Liver (tissue), 3 donors: Measurements from ENCODE around the gene SLC16A10.

Source experiments
- EGR1 ChIP-seq, 2 donors: IDR thresholded peaks; 2 replicates each; pipeline ENCODE4 v1.6.1; 2016 to 2018; ENCODE audit warnings: antibody characterized with exemption in 2 of 2, low read depth in 2 of 2
- FOXA1 ChIP-seq: IDR thresholded peaks from 2 replicates; pipeline ENCODE4 v1.6.1; 2016; ENCODE audit warnings: antibody characterized with exemption
- HNF4A ChIP-seq, 2 donors: conservative IDR thresholded peaks; 2 replicates each; pipeline ENCODE4 v1.6.1; 2016; ENCODE audit warnings: antibody characterized with exemption in 2 of 2, mild to moderate bottlenecking in 2 of 2
- RAD21 ChIP-seq, 2 donors: IDR thresholded peaks; 2 replicates each; pipeline ENCODE4 v1.6.1; 2016; ENCODE audit warnings: antibody characterized with exemption in 2 of 2, mild to moderate bottlenecking in 2 of 2
- SP1 ChIP-seq: IDR thresholded peaks from 2 replicates; pipeline ENCODE4 v1.6.1; 2018; ENCODE audit warnings: antibody characterized with exemption, mild to moderate bottlenecking
- TF ChIP-seq, protein P1 (sequence below): fragments of 150-350 bp; IDR thresholded peaks from 2 replicates; pipeline ENCODE4 v1.5.1; 2017; ENCODE audit warnings: improper control_type of control experiment, low read depth, low read length; ENCODE audit not compliant: missing input control
- TF ChIP-seq, protein P2 (sequence below): IDR thresholded peaks from 2 replicates; pipeline ENCODE4 v1.6.1; 2016; ENCODE audit warnings: antibody characterized with exemption
- TF ChIP-seq, protein P3 (sequence below): IDR thresholded peaks from 2 replicates; pipeline ENCODE4 v1.6.1; 2016; ENCODE audit warnings: antibody characterized with exemption
- donor health status: healthy.
- donor health status: healthy.

DNA sequence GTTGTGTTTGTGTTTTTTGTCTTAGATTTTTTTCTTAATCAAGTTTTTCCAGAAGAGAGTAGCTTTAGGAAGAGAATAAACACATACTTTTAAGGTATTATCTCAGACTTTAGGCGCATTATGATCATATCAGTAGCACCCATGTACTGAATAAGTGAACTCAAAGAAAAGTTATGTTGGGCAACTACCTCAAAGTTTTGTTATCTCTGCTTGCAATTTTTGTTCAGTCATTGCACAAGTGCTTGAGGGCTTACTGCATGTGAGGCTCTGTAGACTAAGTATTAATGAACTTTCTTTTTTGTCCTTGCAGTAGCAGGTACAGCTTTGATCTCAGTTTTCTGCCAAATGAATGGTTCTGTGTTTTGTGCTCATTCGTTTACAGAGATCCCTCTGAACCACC is 189.0 kb downstream of the SLC16A10 start:
- TF ChIP-seq, protein P1, sequence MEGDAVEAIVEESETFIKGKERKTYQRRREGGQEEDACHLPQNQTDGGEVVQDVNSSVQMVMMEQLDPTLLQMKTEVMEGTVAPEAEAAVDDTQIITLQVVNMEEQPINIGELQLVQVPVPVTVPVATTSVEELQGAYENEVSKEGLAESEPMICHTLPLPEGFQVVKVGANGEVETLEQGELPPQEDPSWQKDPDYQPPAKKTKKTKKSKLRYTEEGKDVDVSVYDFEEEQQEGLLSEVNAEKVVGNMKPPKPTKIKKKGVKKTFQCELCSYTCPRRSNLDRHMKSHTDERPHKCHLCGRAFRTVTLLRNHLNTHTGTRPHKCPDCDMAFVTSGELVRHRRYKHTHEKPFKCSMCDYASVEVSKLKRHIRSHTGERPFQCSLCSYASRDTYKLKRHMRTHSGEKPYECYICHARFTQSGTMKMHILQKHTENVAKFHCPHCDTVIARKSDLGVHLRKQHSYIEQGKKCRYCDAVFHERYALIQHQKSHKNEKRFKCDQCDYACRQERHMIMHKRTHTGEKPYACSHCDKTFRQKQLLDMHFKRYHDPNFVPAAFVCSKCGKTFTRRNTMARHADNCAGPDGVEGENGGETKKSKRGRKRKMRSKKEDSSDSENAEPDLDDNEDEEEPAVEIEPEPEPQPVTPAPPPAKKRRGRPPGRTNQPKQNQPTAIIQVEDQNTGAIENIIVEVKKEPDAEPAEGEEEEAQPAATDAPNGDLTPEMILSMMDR, result no peak
- no peak for TF ChIP-seq EGR1 (IDR thresholded peaks at IDR 0.05; ENCODE audit: low read depth in 2 of 2)
- TF ChIP-seq FOXA1, result no peak
- TF ChIP-seq HNF4A (conservative IDR thresholded peaks at IDR 0.05), result peak; percentile 38 to 49
- no peak for TF ChIP-seq SP1
- TF ChIP-seq, protein P2, sequence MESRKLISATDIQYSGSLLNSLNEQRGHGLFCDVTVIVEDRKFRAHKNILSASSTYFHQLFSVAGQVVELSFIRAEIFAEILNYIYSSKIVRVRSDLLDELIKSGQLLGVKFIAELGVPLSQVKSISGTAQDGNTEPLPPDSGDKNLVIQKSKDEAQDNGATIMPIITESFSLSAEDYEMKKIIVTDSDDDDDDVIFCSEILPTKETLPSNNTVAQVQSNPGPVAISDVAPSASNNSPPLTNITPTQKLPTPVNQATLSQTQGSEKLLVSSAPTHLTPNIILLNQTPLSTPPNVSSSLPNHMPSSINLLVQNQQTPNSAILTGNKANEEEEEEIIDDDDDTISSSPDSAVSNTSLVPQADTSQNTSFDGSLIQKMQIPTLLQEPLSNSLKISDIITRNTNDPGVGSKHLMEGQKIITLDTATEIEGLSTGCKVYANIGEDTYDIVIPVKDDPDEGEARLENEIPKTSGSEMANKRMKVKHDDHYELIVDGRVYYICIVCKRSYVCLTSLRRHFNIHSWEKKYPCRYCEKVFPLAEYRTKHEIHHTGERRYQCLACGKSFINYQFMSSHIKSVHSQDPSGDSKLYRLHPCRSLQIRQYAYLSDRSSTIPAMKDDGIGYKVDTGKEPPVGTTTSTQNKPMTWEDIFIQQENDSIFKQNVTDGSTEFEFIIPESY, result no peak
- TF ChIP-seq, protein P3, sequence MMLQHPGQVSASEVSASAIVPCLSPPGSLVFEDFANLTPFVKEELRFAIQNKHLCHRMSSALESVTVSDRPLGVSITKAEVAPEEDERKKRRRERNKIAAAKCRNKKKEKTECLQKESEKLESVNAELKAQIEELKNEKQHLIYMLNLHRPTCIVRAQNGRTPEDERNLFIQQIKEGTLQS, result no peak
- peak in 1 of 2 donors; percentile 7 for TF ChIP-seq RAD21 (IDR thresholded peaks at IDR 0.05)
